Sigmoid colon (tissue), 4 donors: Measurements from ENCODE around the gene CLEC16A.

Experiments used
- POLR2AphosphoS5 ChIP-seq, 4 donors: sonication (generic); formaldehyde crosslinking; IDR thresholded peaks; one replicate each; pipeline ENCODE4 v1.6.1; 2017; ENCODE audit warnings: antibody characterized with exemption in 4 of 4
- TF ChIP-seq, protein P1 (sequence below), 4 experiments: fragments of 450-650 bp in 3 of 4; fragments of 200-600 bp in 1 of 4; IDR thresholded peaks; one replicate each; pipeline ENCODE4 v1.5.1; 2016 to 2019; ENCODE audit warnings: antibody characterized with exemption in 4 of 4, mild to moderate bottlenecking in 3 of 4, moderate library complexity in 2 of 4

DNA sequence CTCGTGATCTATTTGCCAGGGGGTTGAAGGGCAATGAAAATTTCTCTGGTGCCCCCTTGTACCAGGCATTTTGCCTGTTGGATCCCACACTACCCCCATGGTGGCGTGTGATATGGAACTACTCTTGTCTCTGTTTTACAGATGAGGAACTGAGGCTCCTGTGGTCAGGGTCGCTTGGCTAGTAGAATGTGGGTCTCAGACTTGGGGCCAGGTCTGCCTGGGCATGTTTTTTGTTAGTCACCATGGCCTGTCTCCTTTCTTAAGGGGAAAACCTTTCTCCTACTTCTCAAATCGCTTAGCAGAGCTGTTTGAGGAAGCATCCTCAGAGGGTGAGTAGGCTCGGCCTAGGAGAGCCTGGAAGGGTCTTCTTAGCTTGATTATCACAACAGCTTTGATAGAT, 51.2 kb downstream of the CLEC16A start:
- TF ChIP-seq, protein P1, sequence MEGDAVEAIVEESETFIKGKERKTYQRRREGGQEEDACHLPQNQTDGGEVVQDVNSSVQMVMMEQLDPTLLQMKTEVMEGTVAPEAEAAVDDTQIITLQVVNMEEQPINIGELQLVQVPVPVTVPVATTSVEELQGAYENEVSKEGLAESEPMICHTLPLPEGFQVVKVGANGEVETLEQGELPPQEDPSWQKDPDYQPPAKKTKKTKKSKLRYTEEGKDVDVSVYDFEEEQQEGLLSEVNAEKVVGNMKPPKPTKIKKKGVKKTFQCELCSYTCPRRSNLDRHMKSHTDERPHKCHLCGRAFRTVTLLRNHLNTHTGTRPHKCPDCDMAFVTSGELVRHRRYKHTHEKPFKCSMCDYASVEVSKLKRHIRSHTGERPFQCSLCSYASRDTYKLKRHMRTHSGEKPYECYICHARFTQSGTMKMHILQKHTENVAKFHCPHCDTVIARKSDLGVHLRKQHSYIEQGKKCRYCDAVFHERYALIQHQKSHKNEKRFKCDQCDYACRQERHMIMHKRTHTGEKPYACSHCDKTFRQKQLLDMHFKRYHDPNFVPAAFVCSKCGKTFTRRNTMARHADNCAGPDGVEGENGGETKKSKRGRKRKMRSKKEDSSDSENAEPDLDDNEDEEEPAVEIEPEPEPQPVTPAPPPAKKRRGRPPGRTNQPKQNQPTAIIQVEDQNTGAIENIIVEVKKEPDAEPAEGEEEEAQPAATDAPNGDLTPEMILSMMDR (IDR thresholded peaks at IDR 0.05) = no peak
- TF ChIP-seq POLR2AphosphoS5 (IDR thresholded peaks at IDR 0.05) = no peak
